HG03354 (cell line): ENCODE data around the gene ZBTB48.
"Not testable (repeated sequence)": the region's sequence is repeated elsewhere in the genome, so short reads cannot be mapped to it uniquely, and the experiment has no call there.

Experiments
- ATAC-seq: cut with Tn5 transposase; IDR thresholded peaks from one replicate; pipeline ENCODE4 v1.9.1; 2021; ENCODE audit warnings: mild to moderate bottlenecking; ENCODE audit not compliant: unreplicated experiment, poor library complexity, severe bottlenecking

ZBTB48 gene

DNA sequence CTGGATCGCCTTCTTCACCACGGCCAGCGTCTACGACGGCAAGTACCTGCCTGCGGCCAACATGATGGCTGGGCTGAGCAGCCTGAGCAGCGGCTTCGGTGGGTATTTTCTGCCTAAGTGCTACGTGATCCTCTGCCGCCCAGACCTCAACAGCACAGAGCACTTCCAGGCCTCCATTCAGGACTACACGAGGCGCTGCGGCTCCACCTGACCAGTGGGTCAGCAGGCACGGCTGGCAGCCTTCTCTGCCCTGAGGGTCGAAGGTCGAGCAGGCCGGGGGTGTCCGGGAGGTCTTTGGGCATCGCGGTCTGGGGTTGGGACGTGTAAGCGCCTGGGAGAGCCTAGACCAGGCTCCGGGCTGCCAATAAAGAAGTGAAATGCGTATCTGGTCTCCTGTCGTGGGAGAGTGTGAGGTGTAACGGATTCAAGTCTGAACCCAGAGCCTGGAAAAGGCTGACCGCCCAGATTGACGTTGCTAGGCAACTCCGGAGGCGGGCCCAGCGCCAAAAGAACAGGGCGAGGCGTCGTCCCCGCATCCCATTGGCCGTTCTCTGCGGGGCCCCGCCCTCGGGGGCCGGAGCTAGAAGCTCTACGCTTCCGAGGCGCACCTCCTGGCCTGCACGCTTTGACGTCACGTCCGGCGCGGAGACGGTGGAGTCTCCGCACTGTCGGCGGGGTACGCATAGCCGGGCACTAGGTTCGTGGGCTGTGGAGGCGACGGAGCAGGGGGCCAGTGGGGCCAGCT, at the start of gene ZBTB48:
TSS of gene ZBTB48 (plus strand) at position 621 of the 745 bp plus-strand sequence. CDS start 616 bp downstream, outside the sequence.
- peak; percentile 96 for ATAC-seq

GRCh38 chr1:6530504-6531160, 49.2 kb upstream of the ZBTB48 start:
- no peak for ATAC-seq

GRCh38 chr1:6531996-6532395, 47.8 kb upstream of the ZBTB48 start:
- ATAC-seq = no peak

DNA sequence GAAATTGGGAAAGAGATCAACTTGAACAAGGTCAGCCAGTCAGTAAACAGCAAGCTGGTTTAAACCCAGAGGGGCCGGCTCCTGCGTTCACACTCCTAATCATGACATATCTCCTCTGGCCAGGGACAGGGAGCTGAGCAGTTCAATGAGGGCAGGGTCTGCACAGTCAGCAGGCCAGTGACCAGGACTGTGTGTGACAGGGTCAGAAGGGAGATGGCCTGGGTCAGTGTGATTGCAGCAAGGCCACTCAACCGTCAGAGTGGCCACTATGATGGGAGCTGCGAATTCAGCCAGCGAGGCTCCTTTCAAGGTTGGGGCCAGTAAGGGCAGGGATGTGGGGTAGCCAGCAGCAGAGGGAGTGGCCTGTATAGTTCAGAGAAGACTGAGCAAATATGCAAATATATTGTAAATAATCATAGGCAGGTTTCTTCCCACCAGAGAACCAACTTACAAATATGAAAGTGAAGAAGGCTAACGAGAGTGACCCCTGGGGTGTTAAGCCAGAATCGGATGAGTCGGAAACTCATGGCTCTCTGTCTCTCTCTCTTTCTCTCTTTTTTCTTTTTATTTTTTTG, 45.5 kb upstream of the ZBTB48 start:
- ATAC-seq = no peak

DNA sequence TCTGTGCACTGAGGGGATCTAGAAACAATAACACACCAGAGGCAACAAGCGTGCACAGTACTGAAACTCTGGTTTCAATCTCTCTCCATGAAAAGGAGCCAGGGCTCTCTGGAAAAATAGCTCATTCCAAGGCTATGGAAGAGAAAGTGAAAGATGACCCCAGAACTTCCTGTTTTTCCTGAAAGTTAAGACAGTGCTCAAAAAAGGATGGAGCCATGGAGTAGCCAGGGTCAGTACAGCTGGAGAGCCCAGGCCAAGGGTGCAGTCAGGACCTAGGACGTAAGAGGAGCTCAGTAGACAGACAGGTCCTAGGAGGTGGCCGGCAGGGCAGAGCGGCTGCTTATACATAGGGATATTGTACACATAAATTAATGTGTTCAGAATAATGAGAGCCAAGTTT, 44.6 kb upstream of the ZBTB48 start:
- ATAC-seq = no peak

DNA sequence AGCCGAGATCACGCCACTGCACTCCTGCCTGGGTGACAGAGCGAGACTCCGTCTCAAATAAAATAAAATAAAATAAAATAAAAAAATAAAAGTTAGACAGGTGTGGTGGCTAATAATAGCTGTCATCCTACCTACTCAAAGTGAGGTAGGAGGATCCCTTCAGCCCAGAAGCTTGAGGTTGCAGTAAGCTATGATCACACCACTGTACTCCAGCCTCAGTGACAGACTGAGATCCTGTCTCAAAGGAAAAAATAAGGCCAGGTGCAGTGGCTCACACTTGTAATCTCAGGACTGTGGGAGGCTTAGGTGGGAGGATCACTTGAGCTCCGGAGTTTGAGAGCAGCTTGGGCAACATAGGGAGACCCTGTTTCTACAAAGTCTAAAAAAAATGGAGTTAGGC, 43.5 kb upstream of the ZBTB48 start:
- no peak for ATAC-seq

DNA sequence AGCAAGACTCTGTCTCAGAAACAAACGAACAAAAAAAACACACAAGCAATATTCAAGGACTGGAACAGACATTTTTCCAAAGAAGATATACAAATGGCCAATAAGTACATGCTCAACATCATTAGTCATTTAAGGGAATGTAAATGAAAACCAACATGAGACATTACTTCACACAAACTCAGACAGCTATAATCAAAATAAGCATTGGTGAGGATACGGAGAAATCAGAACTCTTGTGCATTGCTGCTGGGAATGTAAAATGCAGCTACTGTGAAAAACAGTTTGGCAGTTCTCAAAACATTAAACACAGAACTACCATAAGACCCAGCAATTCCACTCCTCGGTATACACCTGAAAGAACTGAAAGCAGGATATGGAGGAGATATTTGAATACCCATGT, 40.8 kb upstream of the ZBTB48 start:
- no peak for ATAC-seq

GRCh38 chr1:6544831-6545230, 35.0 kb upstream of the ZBTB48 start:
- no peak for ATAC-seq

- ATAC-seq = no peak
Measured at GRCh38 chr1:6545276-6546112, 34.3 kb upstream of the ZBTB48 start.

DNA sequence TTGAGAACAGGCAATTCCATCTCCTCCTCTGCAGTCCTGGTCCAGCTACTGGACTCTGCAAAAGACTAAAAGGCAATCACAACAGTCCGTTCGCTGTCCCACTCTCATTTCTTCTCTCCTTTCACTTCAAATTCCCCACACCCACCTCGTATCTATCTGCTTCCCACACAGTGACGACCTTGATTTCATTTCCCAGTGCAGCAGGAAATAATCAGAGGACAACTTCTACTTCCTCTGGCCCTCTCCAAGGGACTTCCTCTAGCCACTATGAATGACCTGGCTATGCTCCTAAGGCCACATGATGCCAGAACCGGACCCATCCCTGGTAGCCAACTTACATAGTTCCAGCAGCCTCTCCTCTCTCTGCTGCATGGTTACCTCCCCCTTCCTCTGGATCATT, 33.5 kb upstream of the ZBTB48 start:
- ATAC-seq = no peak

DNA sequence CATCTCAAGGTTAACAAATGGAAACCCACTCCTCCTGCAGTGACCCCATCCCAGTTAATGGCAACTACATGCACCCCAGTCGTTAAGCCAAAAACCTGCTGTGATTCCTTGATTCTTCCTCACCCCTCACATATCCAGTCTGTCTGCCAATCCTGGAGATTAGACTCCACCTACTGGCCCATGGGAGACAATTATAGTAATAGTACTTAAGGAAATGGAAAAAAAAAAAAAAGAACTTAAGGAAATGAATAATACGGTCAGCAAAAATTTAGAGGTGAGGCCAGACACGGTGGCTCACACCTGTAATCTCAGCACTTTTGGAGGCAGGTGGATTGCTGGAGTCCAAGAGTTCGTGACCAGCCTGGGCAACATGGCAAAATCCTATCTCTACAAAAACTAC, 32.5 kb upstream of the ZBTB48 start:
- ATAC-seq = no peak

- peak; percentile 96 for ATAC-seq
Measured at GRCh38 chr1:6554031-6554906, 25.5 kb upstream of the ZBTB48 start, which contains the start of gene NOL9. Gene NOL9, minus strand, starts transcription at chr1:6554513. Its CDS starts 11 bp downstream, at chr1:6554502.

- no peak for ATAC-seq
Measured at GRCh38 chr1:6554907-6555778, 24.7 kb upstream of the ZBTB48 start, which contains the start of gene TAS1R1. Gene TAS1R1, plus strand, starts transcription at chr1:6555307. Its CDS starts 67 bp downstream, at chr1:6555374.

DNA sequence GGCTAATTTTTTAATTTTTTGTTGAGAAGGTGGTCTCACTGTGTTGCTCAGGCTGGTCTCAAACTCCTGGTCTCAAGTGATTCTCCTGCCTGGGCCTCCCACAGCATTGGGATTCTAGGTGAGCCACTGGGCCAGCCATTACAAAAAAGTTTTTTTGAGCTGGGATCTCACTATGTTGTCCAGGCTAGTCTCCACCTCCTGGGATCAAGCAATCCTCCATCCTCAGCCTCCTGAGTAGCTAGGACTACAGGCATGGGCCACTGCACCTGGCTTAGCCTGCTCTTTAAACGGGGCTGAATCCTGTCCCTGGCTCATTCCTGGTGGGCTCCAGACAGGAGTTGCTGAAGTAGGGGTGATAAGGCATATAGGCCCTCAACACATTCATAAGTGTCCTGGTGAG, 22.2 kb upstream of the ZBTB48 start:
- ATAC-seq = no peak

DNA sequence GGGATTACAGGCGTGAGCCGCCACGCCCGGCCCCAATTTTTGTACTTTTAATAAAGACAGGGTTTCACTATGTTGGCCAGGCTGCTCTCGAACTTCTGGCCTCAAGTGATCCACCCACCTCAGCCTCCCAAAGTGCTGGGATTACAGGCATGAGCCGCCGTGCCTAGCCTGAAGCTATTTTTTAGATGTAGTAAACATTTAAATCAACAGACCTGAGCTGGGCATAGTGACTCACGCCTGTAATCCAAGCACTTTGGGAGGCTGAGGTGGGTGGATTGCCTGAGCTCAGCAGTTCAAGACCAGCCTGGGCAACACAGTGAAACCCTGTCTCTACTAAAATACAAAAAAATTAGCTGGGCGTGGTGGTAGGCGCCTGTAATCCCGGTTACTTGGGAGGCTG, 20.6 kb upstream of the ZBTB48 start:
- not testable (repeated sequence) for ATAC-seq

- no peak for ATAC-seq
Measured at GRCh38 chr1:6560267-6560666, 19.5 kb upstream of the ZBTB48 start.

DNA sequence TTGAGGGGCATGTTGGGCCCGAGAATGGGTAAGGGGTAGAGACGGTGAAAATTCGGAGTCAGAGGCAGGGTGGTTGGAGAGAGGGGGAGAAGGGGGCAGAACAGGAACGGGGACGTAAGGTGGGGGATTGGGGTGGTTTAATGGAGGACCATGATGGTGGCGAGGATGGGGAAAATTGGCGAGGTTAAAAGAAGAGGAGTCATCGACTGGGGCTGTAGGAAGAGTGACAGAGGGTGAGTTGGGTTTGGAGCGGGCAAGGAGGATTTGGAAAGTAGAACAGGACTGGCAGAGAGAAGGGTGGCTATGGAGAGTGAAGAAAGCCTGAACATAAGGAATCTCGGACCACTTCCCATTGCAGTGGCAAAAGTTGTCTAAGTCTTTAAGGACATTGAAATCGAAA, 10.8 kb upstream of the ZBTB48 start:
- no peak for ATAC-seq

DNA sequence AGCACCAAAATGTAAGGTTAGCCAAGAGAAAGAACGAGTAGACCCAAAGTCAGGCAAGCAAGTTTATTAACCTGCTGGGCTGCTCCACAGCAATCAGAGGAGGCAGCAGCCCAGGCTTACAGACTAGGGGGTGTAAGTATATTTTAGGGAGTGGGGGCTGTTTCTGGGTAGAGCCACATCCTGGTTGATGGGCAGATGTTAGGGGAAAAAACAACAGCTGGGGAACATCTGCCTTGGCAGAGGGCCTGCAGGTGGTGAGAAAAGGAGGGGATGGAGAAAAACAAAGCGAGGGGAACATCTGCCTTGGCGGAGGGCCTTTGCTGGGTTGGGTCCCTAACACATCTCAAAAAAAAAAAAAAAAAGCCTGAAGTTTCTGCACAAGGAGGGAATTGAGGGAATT, 9.7 kb upstream of the ZBTB48 start:
- ATAC-seq = no peak
